ENCODE results near the gene CDC14B. TPM values are rescaled to one million over a fixed set of nuclear protein-coding genes. Genes with fewer than 3 reads are reported as not detected.
A peak's percentile ranks its signal among the peaks of the same experiment; 100 is the strongest.
"Not testable (repeated sequence)": the region's sequence is repeated elsewhere in the genome, so short reads cannot be mapped to it uniquely, and the experiment has no call there.

The CDC14B gene
- total RNA-seq, 1 donor from 2014 or later, result 21.4 TPM

- Mint-ChIP-seq H3K4me1 (ENCODE audit: unreplicated experiment) (peaks cover 30% of the 10 kb centered on the region), H3K36me3 (ENCODE audit: low read depth, unreplicated experiment) (no peaks in the 10 kb centered on the region), H3K9me3 (ENCODE audit: unreplicated experiment) (no peaks in the 10 kb centered on the region), H3K27me3 (ENCODE audit: unreplicated experiment) (no peaks in the 10 kb centered on the region), H3K4me3 (ENCODE audit: unreplicated experiment) (peak overlapping the region; percentile 86), H3K27ac (ENCODE audit: unreplicated experiment) (peak overlapping the region; percentile 26)
- peak; percentile 22 for DNase-seq (ENCODE audit: low spot score)
- TF ChIP-seq, protein P1, sequence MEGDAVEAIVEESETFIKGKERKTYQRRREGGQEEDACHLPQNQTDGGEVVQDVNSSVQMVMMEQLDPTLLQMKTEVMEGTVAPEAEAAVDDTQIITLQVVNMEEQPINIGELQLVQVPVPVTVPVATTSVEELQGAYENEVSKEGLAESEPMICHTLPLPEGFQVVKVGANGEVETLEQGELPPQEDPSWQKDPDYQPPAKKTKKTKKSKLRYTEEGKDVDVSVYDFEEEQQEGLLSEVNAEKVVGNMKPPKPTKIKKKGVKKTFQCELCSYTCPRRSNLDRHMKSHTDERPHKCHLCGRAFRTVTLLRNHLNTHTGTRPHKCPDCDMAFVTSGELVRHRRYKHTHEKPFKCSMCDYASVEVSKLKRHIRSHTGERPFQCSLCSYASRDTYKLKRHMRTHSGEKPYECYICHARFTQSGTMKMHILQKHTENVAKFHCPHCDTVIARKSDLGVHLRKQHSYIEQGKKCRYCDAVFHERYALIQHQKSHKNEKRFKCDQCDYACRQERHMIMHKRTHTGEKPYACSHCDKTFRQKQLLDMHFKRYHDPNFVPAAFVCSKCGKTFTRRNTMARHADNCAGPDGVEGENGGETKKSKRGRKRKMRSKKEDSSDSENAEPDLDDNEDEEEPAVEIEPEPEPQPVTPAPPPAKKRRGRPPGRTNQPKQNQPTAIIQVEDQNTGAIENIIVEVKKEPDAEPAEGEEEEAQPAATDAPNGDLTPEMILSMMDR (IDR thresholded peaks at IDR 0.05; ENCODE audit: unreplicated experiment), result no peak
Observed at GRCh38 chr9:96618209-96619123, 1.2 kb downstream of the CDC14B start.

- Mint-ChIP-seq H3K36me3 (ENCODE audit: low read depth, unreplicated experiment) (no peaks in the 10 kb centered on the region), H3K27me3 (ENCODE audit: unreplicated experiment) (peaks cover 3% of the 10 kb centered on the region), H3K4me3 (ENCODE audit: unreplicated experiment) (peak overlapping the region; percentile 83), H3K4me1 (ENCODE audit: unreplicated experiment) (peaks cover 30% of the 10 kb centered on the region), H3K27ac (ENCODE audit: unreplicated experiment) (peak overlapping the region; percentile 26), H3K9me3 (ENCODE audit: unreplicated experiment) (no peaks in the 10 kb centered on the region)
- peak; percentile 14 for DNase-seq (ENCODE audit: low spot score)
- TF ChIP-seq, protein P1 (IDR thresholded peaks at IDR 0.05; ENCODE audit: unreplicated experiment), result no peak
Observed at GRCh38 chr9:96617439-96618185, 2.0 kb downstream of the CDC14B start.

DNA sequence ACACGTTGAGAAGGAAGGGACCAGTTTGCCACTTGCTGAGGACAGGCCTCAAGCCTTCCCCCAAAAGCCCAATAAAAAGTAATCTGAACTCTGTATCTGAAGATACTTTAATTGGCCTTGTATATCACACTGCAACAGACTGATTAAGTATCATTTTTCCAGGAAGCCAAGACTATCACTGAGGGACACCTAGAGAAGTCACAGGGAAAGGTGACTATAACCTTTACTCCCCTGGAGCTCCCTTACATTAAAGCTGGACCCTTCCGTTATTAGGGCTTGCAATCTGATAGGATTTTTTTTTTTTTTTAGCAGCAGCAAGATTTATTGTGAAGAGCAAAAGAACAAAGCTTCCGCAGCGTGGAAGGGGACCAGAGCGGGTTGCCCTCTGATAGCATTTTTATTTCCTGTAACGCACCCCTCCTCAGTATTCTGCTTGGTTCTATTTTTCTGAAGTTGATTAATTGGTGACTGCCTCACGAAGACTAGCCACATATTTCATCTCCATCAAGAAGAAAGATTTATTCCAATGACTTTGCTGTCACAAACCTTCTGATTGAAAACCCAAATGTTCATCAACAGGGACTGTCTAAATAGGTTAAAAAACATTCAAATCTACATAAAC lies 2.7 kb downstream of the CDC14B start:
- H3K27ac Mint-ChIP-seq (ENCODE audit: unreplicated experiment), result no peak overlapping the region
- peak overlapping the region; percentile 83 for H3K4me3 Mint-ChIP-seq (ENCODE audit: unreplicated experiment)
- DNase-seq (ENCODE audit: low spot score), result no peak
- H3K4me1 Mint-ChIP-seq (ENCODE audit: unreplicated experiment), result peaks cover 29% of the 10 kb centered on the region
- TF ChIP-seq, protein P1 (IDR thresholded peaks at IDR 0.05; ENCODE audit: unreplicated experiment), result no peak
- no peaks in the 10 kb centered on the region for H3K36me3 Mint-ChIP-seq (ENCODE audit: low read depth, unreplicated experiment)
- peaks cover 3% of the 10 kb centered on the region for H3K27me3 Mint-ChIP-seq (ENCODE audit: unreplicated experiment)
- H3K9me3 Mint-ChIP-seq (ENCODE audit: unreplicated experiment), result no peaks in the 10 kb centered on the region

- no peak overlapping the region for H3K4me3 Mint-ChIP-seq (ENCODE audit: unreplicated experiment)
- H3K36me3 Mint-ChIP-seq (ENCODE audit: low read depth, unreplicated experiment), result no peaks in the 10 kb centered on the region
- no peaks in the 10 kb centered on the region for H3K9me3 Mint-ChIP-seq (ENCODE audit: unreplicated experiment)
- H3K27ac Mint-ChIP-seq (ENCODE audit: unreplicated experiment), result no peak overlapping the region
- DNase-seq (ENCODE audit: low spot score), result no peak
- TF ChIP-seq, protein P1 (IDR thresholded peaks at IDR 0.05; ENCODE audit: unreplicated experiment), result no peak
- peaks cover 3% of the 10 kb centered on the region for H3K27me3 Mint-ChIP-seq (ENCODE audit: unreplicated experiment)
- peaks cover 17% of the 10 kb centered on the region for H3K4me1 Mint-ChIP-seq (ENCODE audit: unreplicated experiment)
Observed at GRCh38 chr9:96615411-96615810, 4.2 kb downstream of the CDC14B start.

DNA sequence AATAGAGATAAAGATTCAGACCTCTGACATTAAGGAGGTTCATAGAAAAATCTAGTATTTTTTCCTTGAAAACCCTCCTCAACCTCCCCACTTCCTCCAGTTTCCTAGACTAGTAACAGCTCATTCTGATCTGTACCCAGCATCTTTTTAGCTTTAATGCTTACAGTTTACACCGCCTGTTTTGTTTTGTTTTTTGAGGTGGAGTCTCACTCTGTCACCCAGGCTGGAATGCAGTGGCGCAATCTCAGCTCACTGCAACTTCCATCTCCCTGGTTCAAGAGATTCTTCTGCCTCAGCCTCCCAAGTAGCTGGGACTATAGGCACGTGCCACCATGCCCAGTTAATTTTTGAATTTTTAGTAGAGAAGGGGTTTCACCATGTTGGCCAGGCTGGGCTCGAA lies 5.0 kb downstream of the CDC14B start:
- H3K36me3 Mint-ChIP-seq (ENCODE audit: low read depth, unreplicated experiment); H3K4me3 Mint-ChIP-seq (ENCODE audit: unreplicated experiment); H3K27ac Mint-ChIP-seq (ENCODE audit: unreplicated experiment); DNase-seq (ENCODE audit: low spot score); H3K9me3 Mint-ChIP-seq (ENCODE audit: unreplicated experiment); H3K27me3 Mint-ChIP-seq (ENCODE audit: unreplicated experiment): not testable (repeated sequence)
- H3K4me1 Mint-ChIP-seq (ENCODE audit: unreplicated experiment), result peaks cover 12% of the 10 kb centered on the region
